ENCODE measurements around the gene ATXN8OS. TPM values are rescaled to one million over a fixed set of nuclear protein-coding genes. Genes with fewer than 3 reads are reported as not detected.

Gene ATXN8OS
- total RNA-seq, 1 experiment from 2014 or later: not detected

DNA sequence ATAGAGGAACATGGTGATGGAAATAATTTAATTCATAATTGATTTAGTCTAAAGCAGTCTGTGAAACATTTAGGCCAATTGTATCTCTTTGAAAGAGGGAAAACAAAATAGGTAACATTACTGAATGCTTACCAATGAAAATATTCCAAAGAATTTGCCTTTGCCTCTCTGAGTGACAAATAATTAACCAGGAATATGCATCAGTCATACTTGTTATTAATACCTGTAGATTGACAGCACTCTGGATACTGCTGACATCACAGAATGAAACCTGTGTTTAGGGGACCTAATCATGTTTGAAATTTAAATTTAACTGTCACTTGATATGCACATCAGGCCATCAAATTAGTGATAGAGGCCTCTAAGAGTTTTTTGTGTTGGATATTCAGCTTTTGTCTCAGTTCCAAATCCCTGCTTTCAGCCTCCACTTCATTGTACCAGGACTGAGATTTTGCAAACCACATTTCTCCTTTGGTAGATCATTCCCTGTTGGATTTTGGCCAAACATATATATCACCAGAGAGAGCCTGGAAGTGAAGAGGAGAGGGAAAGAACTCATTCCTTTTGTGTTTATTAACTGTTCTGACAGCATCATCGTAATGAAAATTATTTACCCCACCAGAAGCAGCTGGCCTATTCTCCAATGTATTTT lies 65.4 kb downstream of the ATXN8OS start:
- Histone ChIP-seq H3K27me3 (no peaks in the 10 kb centered on the region), H3K9me3 (no peaks in the 10 kb centered on the region), H3K36me3 (no peaks in the 10 kb centered on the region), H3K4me3 (no peak overlapping the region)
- no peak for DNase-seq

DNA sequence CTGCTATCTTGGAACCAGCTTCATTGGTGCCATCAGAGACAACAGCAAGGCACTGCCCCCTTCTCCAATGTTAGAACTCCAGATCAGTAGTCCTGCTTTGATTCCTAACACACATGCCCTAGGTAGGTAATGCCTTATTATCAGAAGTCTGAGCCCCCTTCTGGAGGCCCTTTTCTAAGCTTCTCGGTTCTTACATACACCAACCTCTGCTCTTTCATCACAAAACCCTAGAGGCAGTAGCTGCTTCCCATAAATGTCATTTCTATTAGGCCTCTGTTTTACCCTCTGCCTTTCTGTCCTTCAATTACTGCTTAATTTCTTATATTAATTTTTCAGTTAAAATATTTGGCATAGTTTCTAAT lies 66.0 kb downstream of the ATXN8OS start:
- DNase-seq: no peak
- no peaks in the 10 kb centered on the region for H3K27me3 ChIP-seq

DNA sequence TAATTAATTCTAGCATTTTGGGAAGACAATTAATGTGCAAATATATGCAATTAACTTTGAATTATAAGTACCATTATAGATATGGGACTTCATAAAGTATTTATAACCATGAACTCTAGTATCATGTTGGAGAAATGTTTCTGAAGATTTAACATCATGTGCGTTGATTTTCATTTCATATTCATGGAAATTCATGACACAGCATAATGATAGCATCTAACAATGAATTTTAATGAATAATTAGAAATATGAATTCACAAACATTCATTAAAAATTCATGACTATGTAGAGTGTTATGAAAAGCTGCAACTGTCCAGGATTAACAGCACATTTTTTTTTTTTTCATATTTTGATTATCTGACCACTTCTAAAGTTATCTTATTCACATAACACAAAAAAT lies 70.7 kb downstream of the ATXN8OS start:
- no peak for DNase-seq
- Histone ChIP-seq H3K36me3 (no peaks in the 10 kb centered on the region), H3K27me3 (no peaks in the 10 kb centered on the region), H3K9me3 (no peaks in the 10 kb centered on the region), H3K4me3 (no peak overlapping the region)

More for the DNA sequence above, 66.0 kb downstream of the ATXN8OS start:
- Histone ChIP-seq H3K9me3 (no peaks in the 10 kb centered on the region), H3K4me3 (no peak overlapping the region), H3K36me3 (no peaks in the 10 kb centered on the region)

Other genes with a start within 250 kb of the ATXN8OS start
- not detected in 2 replicates for gene KLHL1, start 626 bp downstream of the ATXN8OS start, total RNA-seq (2014; rRNA removed; shearing (Covaris generic); ENCODE audit: low replicate concordance)